Subcutaneous abdominal adipose tissue (tissue), 5 donors: ENCODE results near the gene GPR63.
A peak's percentile ranks its signal among the peaks of the same experiment; 100 is the strongest.
"Not testable (repeated sequence)": the region's sequence is repeated elsewhere in the genome, so short reads cannot be mapped to it uniquely, and the experiment has no call there.

Source experiments
- H3K27ac ChIP-seq: one replicate; pipeline ENCODE4 v1.7.0; 2013; ENCODE audit warnings: low read depth, mild to moderate bottlenecking, inconsistent platforms, low read length, moderate library complexity
- H3K27me3 ChIP-seq, 5 donors: one replicate each; pipeline ENCODE4 v1.7.0; 2013; ENCODE audit warnings: low read length in 5 of 5, inconsistent platforms in 1 of 5; ENCODE audit not compliant: control insufficient read depth in 5 of 5, insufficient read depth in 4 of 5
- H3K36me3 ChIP-seq, 5 donors: one replicate each; pipeline ENCODE4 v1.7.0; 2013; ENCODE audit warnings: low read length in 5 of 5; ENCODE audit not compliant: control insufficient read depth in 5 of 5, insufficient read depth in 5 of 5
- H3K4me1 ChIP-seq, 5 donors: one replicate each; pipeline ENCODE4 v1.7.0; 2013; ENCODE audit warnings: low read length in 5 of 5, mild to moderate bottlenecking in 3 of 5, moderate library complexity in 1 of 5; ENCODE audit not compliant: control insufficient read depth in 5 of 5, insufficient read depth in 5 of 5
- H3K4me3 ChIP-seq, 5 donors: one replicate each; pipeline ENCODE4 v1.7.0; 2013; ENCODE audit warnings: low read length in 5 of 5, low read depth in 1 of 5
- H3K9ac ChIP-seq, 5 donors: one replicate each; pipeline ENCODE4 v1.7.0; 2013; ENCODE audit warnings: low read length in 5 of 5, mild to moderate bottlenecking in 4 of 5, moderate library complexity in 3 of 5
- H3K9me3 ChIP-seq, 5 donors: one replicate each; pipeline ENCODE4 v1.7.0; 2013; ENCODE audit warnings: low read length in 5 of 5; ENCODE audit not compliant: control insufficient read depth in 5 of 5
- donor health status: healthy.
- donor health status: healthy.
- donor health status: healthy.
- donor health status: healthy.
- donor health status: healthy.

GPR63 gene

GRCh38 chr6:96837081-96837971 is at the start of gene GPR63:
Gene GPR63, minus strand, starts transcription at chr6:96837477. Its CDS starts 37,746 bp downstream, at chr6:96799731.
- Histone ChIP-seq H3K27me3 (peaks cover 0 to 11% (median 0%) of the 10 kb centered on the region in 5 donors), H3K27ac (no peak within 1 kb of the TSS), H3K4me1 (peaks cover 0 to 19% (median 16%) of the 10 kb centered on the region in 5 donors), H3K4me3 (peak within 1 kb of the TSS; percentile 70 to 88 (median 80)), H3K9ac (peak within 1 kb of the TSS; percentile 48 to 78 (median 57)), H3K36me3 (no peaks in the 10 kb centered on the region), H3K9me3 (no peaks in the 10 kb centered on the region)

- no peaks in the 10 kb centered on the region for H3K9me3 ChIP-seq
- H3K9ac ChIP-seq, result no peak overlapping the region
- no peak overlapping the region for H3K4me3 ChIP-seq
- no peaks in the 10 kb centered on the region for H3K27me3 ChIP-seq
- H3K4me1 ChIP-seq, result no peaks in the 10 kb centered on the region
- no peak overlapping the region for H3K27ac ChIP-seq
- peaks cover 11 to 19% (median 13%) of the 10 kb centered on the region in 5 donors for H3K36me3 ChIP-seq
These were observed 49.2 kb upstream of the GPR63 start for GRCh38 chr6:96886519-96886918.

- not testable (repeated sequence) for H3K27ac ChIP-seq, H3K4me3 ChIP-seq
These were observed 47.9 kb upstream of the GPR63 start for GRCh38 chr6:96885187-96885631.

GRCh38 chr6:96878143-96878542 is 40.9 kb upstream of the GPR63 start:
- Histone ChIP-seq H3K27ac (no peak overlapping the region), H3K4me1 (no peaks in the 10 kb centered on the region), H3K9me3 (no peaks in the 10 kb centered on the region), H3K4me3 (no peak overlapping the region), H3K27me3 (no peaks in the 10 kb centered on the region), H3K36me3 (no peaks in the 10 kb centered on the region), H3K9ac (no peak overlapping the region)

More at GRCh38 chr6:96885187-96885631, 47.9 kb upstream of the GPR63 start:
- H3K4me1 ChIP-seq, H3K36me3 ChIP-seq, H3K9me3 ChIP-seq, H3K9ac ChIP-seq, H3K27me3 ChIP-seq: not testable (repeated sequence)

- Histone ChIP-seq H3K27me3 (no peaks in the 10 kb centered on the region), H3K9me3 (no peaks in the 10 kb centered on the region), H3K9ac (no peak overlapping the region), H3K27ac (no peak overlapping the region), H3K4me3 (no peak overlapping the region), H3K36me3 (no peaks in the 10 kb centered on the region), H3K4me1 (no peaks in the 10 kb centered on the region)
These were observed 39.7 kb upstream of the GPR63 start for GRCh38 chr6:96876886-96877545.

GRCh38 chr6:96872976-96873375 is 35.7 kb upstream of the GPR63 start:
- Histone ChIP-seq H3K9ac (no peak overlapping the region), H3K4me3 (no peak overlapping the region), H3K36me3 (no peaks in the 10 kb centered on the region), H3K27me3 (no peaks in the 10 kb centered on the region), H3K9me3 (no peaks in the 10 kb centered on the region), H3K27ac (no peak overlapping the region), H3K4me1 (no peaks in the 10 kb centered on the region)

GRCh38 chr6:96865055-96865405 is 27.8 kb upstream of the GPR63 start:
- Histone ChIP-seq H3K9me3 (no peaks in the 10 kb centered on the region), H3K9ac (no peak overlapping the region), H3K4me3 (no peak overlapping the region), H3K27ac (no peak overlapping the region), H3K27me3 (no peaks in the 10 kb centered on the region), H3K4me1 (no peaks in the 10 kb centered on the region), H3K36me3 (no peaks in the 10 kb centered on the region)

GRCh38 chr6:96864216-96865054 is 27.2 kb upstream of the GPR63 start:
- Histone ChIP-seq H3K27ac (no peak overlapping the region), H3K9me3 (no peaks in the 10 kb centered on the region), H3K27me3 (no peaks in the 10 kb centered on the region), H3K9ac (no peak overlapping the region), H3K4me1 (no peaks in the 10 kb centered on the region), H3K36me3 (no peaks in the 10 kb centered on the region), H3K4me3 (no peak overlapping the region)

GRCh38 chr6:96862560-96862959 is 25.3 kb upstream of the GPR63 start:
- no peaks in the 10 kb centered on the region for H3K36me3 ChIP-seq
- H3K9ac ChIP-seq, result no peak overlapping the region
- H3K9me3 ChIP-seq, result no peaks in the 10 kb centered on the region
- no peaks in the 10 kb centered on the region for H3K4me1 ChIP-seq
- no peak overlapping the region for H3K27ac ChIP-seq
- no peaks in the 10 kb centered on the region for H3K27me3 ChIP-seq
- no peak overlapping the region for H3K4me3 ChIP-seq
